ENCODE data around the gene S100A4.
A peak's percentile ranks its signal among the peaks of the same experiment; 100 is the strongest.

Gene S100A4

GRCh38 chr1:153532769-153533599, 12.6 kb downstream of the S100A4 start:
- H3K4me3 ChIP-seq (replicated peaks in 1 of 2; ENCODE audit: low read depth in 2 of 2, low read length in 2 of 2), result peak overlapping the region; percentile 65 to 94
- peak; percentile 93 for TF ChIP-seq CTCF (IDR thresholded peaks at IDR 0.05; ENCODE audit: low read depth, low read length)
- DNase-seq (ENCODE audit: low read depth in 2 of 2), result peak; percentile 88 to 92

GRCh38 chr1:153532181-153532580, 13.4 kb downstream of the S100A4 start:
- DNase-seq (ENCODE audit: low read depth in 2 of 2), result no peak
- TF ChIP-seq CTCF (IDR thresholded peaks at IDR 0.05; ENCODE audit: low read depth, low read length), result no peak
- H3K4me3 ChIP-seq (replicated peaks in 1 of 2; ENCODE audit: low read depth in 2 of 2, low read length in 2 of 2), result no peak overlapping the region

GRCh38 chr1:153531638-153532037, 14.0 kb downstream of the S100A4 start:
- H3K4me3 ChIP-seq (replicated peaks in 1 of 2; ENCODE audit: low read depth in 2 of 2, low read length in 2 of 2), result no peak overlapping the region
- no peak for TF ChIP-seq CTCF (IDR thresholded peaks at IDR 0.05; ENCODE audit: low read depth, low read length)
- DNase-seq (ENCODE audit: low read depth in 2 of 2), result no peak

- DNase-seq (ENCODE audit: low read depth in 2 of 2), result no peak
- no peak overlapping the region for H3K4me3 ChIP-seq (replicated peaks in 1 of 2; ENCODE audit: low read depth in 2 of 2, low read length in 2 of 2)
- no peak for TF ChIP-seq CTCF (IDR thresholded peaks at IDR 0.05; ENCODE audit: low read depth, low read length)
These were observed 17.9 kb downstream of the S100A4 start for GRCh38 chr1:153527683-153528040.

- DNase-seq (ENCODE audit: low read depth in 2 of 2), result peak in 1 of 2 donors; percentile 81
These were observed 18.5 kb downstream of the S100A4 start for GRCh38 chr1:153527023-153527682.

GRCh38 chr1:153526132-153526543, 19.5 kb downstream of the S100A4 start:
- DNase-seq (ENCODE audit: low read depth in 2 of 2), result no peak

More at GRCh38 chr1:153527023-153527682, 18.5 kb downstream of the S100A4 start:
- H3K4me3 ChIP-seq (replicated peaks in 1 of 2; ENCODE audit: low read depth in 2 of 2, low read length in 2 of 2), result no peak overlapping the region
- no peak for TF ChIP-seq CTCF (IDR thresholded peaks at IDR 0.05; ENCODE audit: low read depth, low read length)

More at GRCh38 chr1:153526132-153526543, 19.5 kb downstream of the S100A4 start:
- H3K4me3 ChIP-seq (replicated peaks in 1 of 2; ENCODE audit: low read depth in 2 of 2, low read length in 2 of 2), result no peak overlapping the region
- TF ChIP-seq CTCF (IDR thresholded peaks at IDR 0.05; ENCODE audit: low read depth, low read length), result no peak
